Activated naive CD4-positive, alpha-beta T cell treated with anti-CD3 and anti-CD28 coated beads, Interleukin-2, amount 50 U/mL, for 72 hours (primary cell): ENCODE data around the gene FBL. TPM values are rescaled to one million over a fixed set of nuclear protein-coding genes. Genes with fewer than 3 reads are reported as not detected.
A peak's percentile ranks its signal among the peaks of the same experiment; 100 is the strongest.
"Not testable (repeated sequence)": the region's sequence is repeated elsewhere in the genome, so short reads cannot be mapped to it uniquely, and the experiment has no call there.

ENCODE experiments used
- ATAC-seq, 2 donors: fragments of 150-1000 bp; cut with Tn5 transposase; 2 replicates each; pipeline ENCODE4 v1.10.0; 2021; ENCODE audit warnings: mild to moderate bottlenecking in 2 of 2, moderate library complexity in 2 of 2
- DNase-seq, 2 donors: peaks; one replicate each; pipeline ENCODE4 v3.0.0; 2021 to 2022; ENCODE audit warnings: low spot score in 2 of 2
- H3K27ac Mint-ChIP-seq, 2 donors: one replicate each; pipeline ENCODE4 v1.8.0; 2022; ENCODE audit warnings: mild to moderate bottlenecking in 2 of 2, mixed read lengths in 2 of 2
- H3K36me3 Mint-ChIP-seq, 2 donors: one replicate each; pipeline ENCODE4 v1.8.0; 2022; ENCODE audit warnings: mixed read lengths in 2 of 2
- H3K9me3 Mint-ChIP-seq, 2 donors: one replicate each; pipeline ENCODE4 v1.8.0; 2022; ENCODE audit warnings: mixed read lengths in 2 of 2
- total RNA-seq, 2 donors: library from RNA; stranded (reverse); gene quantifications; one replicate each; pipeline ENCODE4 v1.2.3, GENCODE V29; 2022

The FBL gene
- total RNA-seq, 2 donors from 2014 or later, result 515 to 771 TPM

DNA sequence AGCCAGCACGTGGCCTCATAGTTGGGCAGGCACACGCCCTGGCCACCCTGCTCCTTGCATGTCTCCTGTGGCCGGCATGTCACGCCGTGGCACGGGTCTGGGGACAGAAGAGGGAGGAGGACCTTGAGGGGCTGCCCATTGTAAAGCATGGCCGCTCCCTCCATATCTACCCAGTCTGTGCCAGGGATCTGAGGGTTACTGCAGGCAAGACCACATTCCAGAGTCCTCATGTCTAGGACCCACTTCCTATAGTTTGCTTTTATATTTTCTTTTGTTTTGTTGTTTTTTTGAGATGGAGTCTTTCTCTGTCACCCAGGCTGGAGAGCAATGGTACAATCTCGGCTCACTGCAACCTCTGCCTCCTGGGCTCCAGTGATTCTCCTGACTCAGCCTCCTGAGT, 33.6 kb upstream of the FBL start:
- not testable (repeated sequence) for ATAC-seq, H3K36me3 Mint-ChIP-seq, DNase-seq, H3K27ac Mint-ChIP-seq, H3K9me3 Mint-ChIP-seq

DNA sequence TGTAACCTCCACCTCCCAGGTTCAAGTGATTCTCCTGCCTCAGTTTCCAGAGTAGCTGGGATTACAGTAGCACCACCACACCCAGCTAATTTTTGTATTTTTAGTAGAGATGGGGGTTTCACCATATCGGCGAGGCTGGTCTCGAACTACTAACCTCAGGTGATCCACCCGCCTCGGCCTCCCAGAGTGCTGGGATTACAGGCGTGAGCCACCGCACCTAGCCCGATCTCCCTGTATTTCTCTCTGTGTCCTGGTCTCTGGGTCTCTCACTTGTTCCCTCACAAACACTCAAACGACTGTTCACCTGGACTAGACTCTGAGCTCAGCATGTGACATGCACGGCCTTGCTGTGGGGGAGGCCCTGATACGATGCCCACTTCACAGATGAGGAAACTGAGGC, 32.7 kb upstream of the FBL start:
- not testable (repeated sequence) for DNase-seq, ATAC-seq, H3K36me3 Mint-ChIP-seq, H3K9me3 Mint-ChIP-seq
- H3K27ac Mint-ChIP-seq, result peak overlapping the region in 1 of 2 donors; percentile 1

GRCh38 chr19:39878398-39878797, 32.2 kb upstream of the FBL start:
- DNase-seq (no peak), ATAC-seq (no peak)
- Mint-ChIP-seq H3K9me3 (no peaks in the 10 kb centered on the region), H3K36me3 (no peaks in the 10 kb centered on the region), H3K27ac (peak overlapping the region in 1 of 2 donors; percentile 1)

GRCh38 chr19:39877982-39878381, 31.8 kb upstream of the FBL start:
- H3K36me3 Mint-ChIP-seq, ATAC-seq, DNase-seq, H3K9me3 Mint-ChIP-seq: not testable (repeated sequence)
- peak overlapping the region in 1 of 2 donors; percentile 1 for H3K27ac Mint-ChIP-seq

- H3K36me3 Mint-ChIP-seq, ATAC-seq, DNase-seq, H3K9me3 Mint-ChIP-seq, H3K27ac Mint-ChIP-seq: not testable (repeated sequence)
Measured at GRCh38 chr19:39877488-39877887, 31.3 kb upstream of the FBL start.

GRCh38 chr19:39876486-39876885, 30.3 kb upstream of the FBL start:
- H3K9me3 Mint-ChIP-seq, ATAC-seq, H3K36me3 Mint-ChIP-seq, DNase-seq, H3K27ac Mint-ChIP-seq: not testable (repeated sequence)

DNA sequence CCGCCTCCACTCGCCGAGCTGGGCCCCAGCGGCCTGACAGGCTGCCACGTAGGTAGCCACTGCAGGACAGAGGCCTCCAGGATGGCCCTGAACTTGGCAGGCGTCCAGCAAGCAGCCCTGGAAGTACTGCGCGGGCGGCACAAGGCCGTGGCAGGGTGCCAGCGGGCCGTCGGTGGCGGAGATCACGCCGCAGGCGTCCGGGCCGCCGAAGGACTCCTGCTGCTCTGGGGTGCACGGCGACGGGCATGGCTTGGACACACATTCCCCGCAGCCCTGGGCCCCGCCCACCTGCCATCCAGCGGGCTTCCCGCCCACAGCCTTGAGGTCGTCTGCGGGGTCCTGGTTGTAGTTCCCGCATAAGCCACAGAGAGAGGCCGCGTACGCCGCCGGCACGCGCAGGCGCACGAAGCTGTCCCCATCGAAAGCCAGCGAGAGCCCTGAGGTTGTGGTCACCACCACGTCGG, 29.3 kb upstream of the FBL start:
- not testable (repeated sequence) for H3K27ac Mint-ChIP-seq, ATAC-seq, DNase-seq, H3K9me3 Mint-ChIP-seq, H3K36me3 Mint-ChIP-seq

GRCh38 chr19:39874404-39874803, 28.2 kb upstream of the FBL start:
- Mint-ChIP-seq H3K9me3 (no peaks in the 10 kb centered on the region), H3K36me3 (no peaks in the 10 kb centered on the region), H3K27ac (no peak overlapping the region)
- DNase-seq (no peak), ATAC-seq (no peak)

DNA sequence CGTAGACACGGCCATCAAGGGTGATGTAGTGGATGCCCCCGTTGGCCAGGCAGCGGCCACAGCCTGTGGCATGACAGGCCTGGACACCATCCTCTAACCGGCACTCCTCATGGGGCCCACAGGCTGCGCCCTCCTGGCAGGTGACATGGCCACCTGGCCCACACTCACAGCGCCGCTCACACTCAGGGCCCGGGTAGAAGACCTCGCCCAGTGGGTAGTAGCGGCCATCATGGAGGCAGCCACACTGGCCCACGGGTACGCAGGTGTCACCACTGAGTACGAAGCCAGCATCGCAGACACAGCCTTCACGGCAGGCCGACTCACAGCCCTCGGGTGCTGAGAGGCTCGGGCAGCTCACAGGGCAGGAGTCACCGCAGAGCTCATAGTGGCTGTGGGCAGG, 27.2 kb upstream of the FBL start:
- ATAC-seq, result no peak
- H3K27ac Mint-ChIP-seq, result no peak overlapping the region
- no peaks in the 10 kb centered on the region for H3K36me3 Mint-ChIP-seq
- H3K9me3 Mint-ChIP-seq, result no peaks in the 10 kb centered on the region
- DNase-seq, result no peak

DNA sequence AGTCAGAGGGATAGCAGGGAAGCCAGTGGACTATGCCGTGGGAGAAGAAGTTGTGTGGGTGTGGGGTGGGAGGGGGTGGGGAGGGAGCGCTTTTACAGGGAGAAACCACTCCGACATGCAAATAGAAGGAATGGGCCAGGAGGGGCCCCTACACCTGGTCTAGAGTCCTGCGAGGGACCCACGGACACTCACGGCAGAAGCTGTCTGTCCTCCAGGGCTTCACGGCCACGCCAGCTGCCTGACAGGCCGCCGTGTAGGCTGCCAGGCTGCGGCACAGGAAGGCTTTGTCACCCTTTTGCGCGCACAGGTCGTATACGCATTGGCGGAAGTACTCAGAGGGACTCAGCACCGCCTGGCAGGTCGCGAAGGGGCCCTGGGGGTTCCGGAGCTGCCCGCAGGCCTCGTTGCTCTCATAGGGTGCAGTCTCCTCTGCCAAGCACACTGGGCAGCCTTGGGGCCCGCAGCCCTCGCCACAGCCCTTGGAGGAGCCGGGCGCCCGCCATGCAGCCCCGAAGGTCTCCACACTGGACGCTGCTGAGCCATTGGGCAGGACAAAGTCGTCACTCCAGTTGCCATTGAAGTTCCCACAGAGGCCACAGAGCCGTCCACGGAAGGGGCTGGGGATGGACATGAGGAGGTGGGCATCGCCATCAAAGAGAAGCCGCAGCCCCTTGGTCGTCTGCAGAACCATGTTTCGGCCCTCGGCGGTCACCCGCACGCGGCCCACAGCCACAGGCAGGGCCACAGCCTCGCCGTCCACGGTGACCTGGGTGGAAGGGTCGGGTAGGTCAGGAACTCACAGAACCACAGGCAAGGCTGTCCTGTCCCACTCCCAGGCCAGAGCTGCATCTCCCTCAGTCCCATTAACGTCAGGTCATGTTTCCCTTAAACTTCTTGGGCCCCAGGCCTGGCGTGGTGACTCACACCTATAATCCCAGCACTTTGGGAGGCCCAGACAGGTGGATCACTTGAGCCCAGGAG, 26.0 kb upstream of the FBL start:
- no peaks in the 10 kb centered on the region for H3K9me3 Mint-ChIP-seq
- no peak for ATAC-seq
- no peaks in the 10 kb centered on the region for H3K36me3 Mint-ChIP-seq
- DNase-seq, result no peak
- H3K27ac Mint-ChIP-seq, result peak overlapping the region in 1 of 2 donors; percentile 61

GRCh38 chr19:39871362-39871761, 25.2 kb upstream of the FBL start:
- Mint-ChIP-seq H3K27ac (peak overlapping the region in 1 of 2 donors; percentile 61), H3K36me3 (no peaks in the 10 kb centered on the region), H3K9me3 (no peaks in the 10 kb centered on the region)
- DNase-seq (no peak), ATAC-seq (no peak)

DNA sequence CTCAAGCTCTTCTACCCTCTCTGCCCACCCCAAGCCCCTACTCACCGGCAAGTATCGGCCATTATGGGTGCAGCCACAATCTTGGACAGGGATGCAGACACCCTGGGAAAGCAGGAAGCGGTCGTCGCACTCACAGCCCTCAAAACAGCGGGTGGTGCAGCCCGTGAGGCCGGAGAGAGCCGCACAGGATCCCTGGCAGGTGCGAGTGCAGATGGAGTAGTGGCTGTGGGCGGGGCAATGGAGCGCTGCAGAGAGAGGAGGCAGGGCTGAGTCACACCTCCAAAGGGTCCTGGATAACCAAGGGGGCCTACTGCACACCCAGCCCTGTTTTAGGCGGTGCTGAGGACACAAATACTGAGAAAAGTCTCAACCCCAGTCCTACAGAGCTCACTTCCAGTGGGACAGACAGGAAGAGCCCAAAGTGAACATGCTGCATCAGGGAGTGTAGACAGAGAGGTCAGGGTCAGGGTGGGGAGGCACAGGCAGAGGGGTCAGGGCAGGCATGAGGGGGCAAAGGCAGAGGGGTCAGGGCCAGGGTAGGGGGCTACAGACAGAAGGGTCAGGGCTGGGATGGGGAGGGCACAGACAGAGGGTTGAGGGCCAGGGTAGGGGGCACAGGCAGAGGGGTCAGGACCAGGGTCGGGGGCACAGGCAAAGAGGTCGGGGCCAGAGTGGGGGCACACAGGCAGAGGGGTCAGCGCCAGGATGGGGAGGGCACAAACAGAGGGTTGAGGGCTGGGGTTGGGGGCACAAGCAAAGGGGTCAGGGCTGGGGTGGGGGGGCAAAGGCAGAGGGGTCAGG, 24.2 kb upstream of the FBL start:
- no peak overlapping the region for H3K27ac Mint-ChIP-seq
- H3K36me3 Mint-ChIP-seq, result no peaks in the 10 kb centered on the region
- ATAC-seq, result no peak
- DNase-seq, result no peak
- no peaks in the 10 kb centered on the region for H3K9me3 Mint-ChIP-seq

- Mint-ChIP-seq H3K36me3 (no peaks in the 10 kb centered on the region), H3K27ac (peak overlapping the region; percentile 25 to 42), H3K9me3 (no peaks in the 10 kb centered on the region)
- DNase-seq (no peak), ATAC-seq (no peak)
Measured at GRCh38 chr19:39867952-39868351, 21.8 kb upstream of the FBL start.

- ATAC-seq, result no peak
- no peak for DNase-seq
- Mint-ChIP-seq H3K9me3 (no peaks in the 10 kb centered on the region), H3K27ac (peak overlapping the region; percentile 42 to 85), H3K36me3 (no peaks in the 10 kb centered on the region)
Measured at GRCh38 chr19:39867133-39867532, 21.0 kb upstream of the FBL start.

GRCh38 chr19:39865953-39866352, 19.8 kb upstream of the FBL start:
- Mint-ChIP-seq H3K36me3 (no peaks in the 10 kb centered on the region), H3K9me3 (no peaks in the 10 kb centered on the region), H3K27ac (peak overlapping the region in 1 of 2 donors; percentile 62)
- no peak for DNase-seq
- peak in 1 of 2 donors; percentile 28 for ATAC-seq

DNA sequence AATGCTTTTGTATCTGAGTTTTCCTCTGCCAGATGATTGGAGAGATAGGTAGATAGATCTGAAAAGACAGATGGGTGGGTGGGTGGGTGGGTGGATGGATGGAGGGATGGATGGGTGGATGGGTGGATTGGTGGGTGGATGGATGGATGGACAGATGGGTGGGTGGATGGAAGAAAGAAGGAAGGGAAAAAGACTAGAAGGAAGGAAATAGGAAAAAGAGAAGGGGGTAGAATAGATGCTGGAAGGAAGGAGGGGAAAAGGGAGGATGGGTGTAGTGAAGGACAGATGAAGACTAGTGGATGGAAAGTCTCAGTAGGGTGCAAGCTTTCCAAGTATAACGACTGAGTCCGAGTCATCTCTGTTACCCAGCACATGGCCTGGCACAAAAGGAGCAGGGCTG, 19.0 kb upstream of the FBL start:
- peak overlapping the region in 1 of 2 donors; percentile 62 for H3K27ac Mint-ChIP-seq
- no peak for ATAC-seq
- no peaks in the 10 kb centered on the region for H3K36me3 Mint-ChIP-seq
- no peak for DNase-seq
- H3K9me3 Mint-ChIP-seq, result no peaks in the 10 kb centered on the region

DNA sequence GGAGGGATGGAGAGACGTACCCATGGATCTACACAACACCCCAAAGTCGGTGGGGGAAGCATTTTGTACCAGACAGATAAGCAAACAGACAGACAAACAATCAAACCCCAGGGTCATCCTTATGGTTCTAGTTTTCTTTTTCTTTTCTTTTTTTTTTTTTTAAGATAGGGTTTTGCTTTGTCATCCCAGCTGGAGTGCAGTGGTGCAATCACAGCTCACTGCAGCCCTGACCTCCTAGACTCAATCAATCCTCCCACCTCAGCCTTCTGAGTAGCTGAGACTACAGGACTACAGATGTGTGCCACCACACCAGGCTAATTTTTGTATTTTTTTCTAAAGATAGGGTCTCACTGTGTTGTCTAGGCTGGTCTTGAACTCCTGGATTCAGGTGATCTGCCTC, 17.9 kb upstream of the FBL start:
- H3K9me3 Mint-ChIP-seq, result no peaks in the 10 kb centered on the region
- ATAC-seq, result no peak

More for the DNA sequence above, 17.9 kb upstream of the FBL start:
- DNase-seq, result no peak
- Mint-ChIP-seq H3K27ac (no peak overlapping the region), H3K36me3 (no peaks in the 10 kb centered on the region)
